Astrocyte of the spinal cord (primary cell): ENCODE data around the gene ATP6V0D1.

Source experiments
- DNase-seq: peaks from one replicate; pipeline ENCODE4 v3.0.0; 2011; ENCODE audit warnings: low read depth, low spot score
- H3K4me3 ChIP-seq: 2 replicates; pipeline ENCODE4 v1.5.1; 2011; ENCODE audit warnings: low read depth, mild to moderate bottlenecking, low read length, moderate library complexity
- CTCF ChIP-seq: IDR thresholded peaks from 2 replicates; pipeline ENCODE4 v1.5.1; 2012; ENCODE audit warnings: low read depth, mild to moderate bottlenecking, low read length, inconsistent platforms
- in situ Hi-C: cut with HindIII; loops from 2 replicates; pipeline ENCODE4 v1.10.0; 2017; ENCODE audit warnings: low sequenced_read_pairs

The ATP6V0D1 gene

GRCh38 chr16:67409631-67410030, 71.3 kb downstream of the ATP6V0D1 start:
- no peak for TF ChIP-seq CTCF
- no peak for DNase-seq
- no peak overlapping the region for H3K4me3 ChIP-seq
- in situ Hi-C loops = no loop called here

DNA sequence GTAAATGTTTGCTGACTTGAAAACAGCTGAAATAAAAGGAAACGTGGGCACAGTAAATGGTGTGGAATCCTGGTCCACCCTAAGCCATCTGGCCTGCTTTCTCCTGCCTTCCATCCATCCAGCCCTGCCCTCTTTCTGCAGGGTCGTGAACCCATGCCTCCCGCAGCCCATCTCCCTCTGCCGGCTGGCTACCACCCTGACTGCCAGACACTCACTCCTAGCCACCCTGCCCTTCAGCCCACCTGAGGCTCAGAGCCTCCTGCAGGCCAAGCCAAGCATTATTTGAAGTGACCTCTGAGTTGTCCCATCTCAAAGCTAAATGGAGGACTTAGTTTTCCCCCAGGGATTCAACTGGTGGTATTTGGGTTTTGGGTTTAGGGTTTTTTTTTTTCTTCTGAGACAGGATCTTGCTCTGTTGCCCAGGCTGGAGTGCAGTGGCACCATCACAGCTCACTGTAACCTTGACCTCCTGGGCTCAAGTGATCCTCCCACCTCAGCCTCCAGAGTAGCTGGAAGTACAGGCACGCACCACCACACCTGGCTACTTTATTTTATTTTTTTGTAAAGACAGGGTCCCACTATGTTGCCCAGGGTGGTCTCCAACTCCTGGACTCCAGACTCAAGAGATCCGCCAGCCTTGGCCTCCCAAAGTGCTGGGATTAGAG, 73.0 kb downstream of the ATP6V0D1 start:
- H3K4me3 ChIP-seq = no peak overlapping the region
- TF ChIP-seq CTCF = peak; percentile 9
- in situ Hi-C loops = no loop called here
- DNase-seq = no peak

- in situ Hi-C loops = no loop called here
- no peak for DNase-seq
- H3K4me3 ChIP-seq = no peak overlapping the region
- no peak for TF ChIP-seq CTCF
Measured at GRCh38 chr16:67407176-67407787, 73.7 kb downstream of the ATP6V0D1 start.

DNA sequence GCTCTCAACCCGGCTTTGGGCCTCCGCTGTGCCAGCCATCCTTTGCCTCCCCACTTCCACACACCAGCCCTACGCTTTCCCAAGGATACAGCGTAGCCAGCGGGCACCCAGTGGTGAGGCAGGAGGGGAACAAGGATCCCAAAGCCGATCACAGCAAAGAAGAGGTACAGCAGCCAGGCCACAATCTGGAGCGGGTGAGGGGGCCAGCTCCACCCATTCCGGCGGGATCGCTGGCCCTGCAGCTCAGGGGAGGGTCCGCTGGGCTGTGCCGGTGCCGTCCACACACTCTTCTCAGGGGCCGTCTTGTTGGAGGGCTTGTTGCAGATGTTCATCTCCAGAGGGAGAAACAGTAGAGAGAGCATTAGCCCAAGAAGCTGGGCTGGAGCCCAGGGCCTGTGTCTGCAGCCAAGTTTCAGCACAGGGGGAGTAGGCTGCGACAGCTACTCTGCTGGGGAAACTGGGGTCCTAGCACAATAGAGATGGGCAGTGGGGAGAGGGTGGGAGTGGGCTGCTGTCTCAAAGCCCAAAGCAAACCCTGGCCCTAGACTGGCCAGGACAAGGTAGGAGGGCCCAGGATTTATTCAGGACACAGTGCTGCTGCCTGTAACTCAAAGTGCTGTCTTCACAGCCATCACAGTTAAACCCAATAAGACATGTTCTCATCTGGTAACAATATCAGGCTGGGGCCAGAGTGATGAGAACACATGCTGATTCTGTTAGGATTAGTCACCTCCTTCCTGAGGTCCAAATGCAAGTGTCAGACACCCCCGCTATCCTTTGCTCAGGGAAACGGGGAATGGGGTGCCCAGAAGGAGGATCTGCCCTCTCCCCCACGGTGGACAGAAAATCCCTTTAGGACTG, 74.6 kb downstream of the ATP6V0D1 start:
- in situ Hi-C loops = no loop called here
- TF ChIP-seq CTCF = no peak
- DNase-seq = peak; percentile 84
- no peak overlapping the region for H3K4me3 ChIP-seq

DNA sequence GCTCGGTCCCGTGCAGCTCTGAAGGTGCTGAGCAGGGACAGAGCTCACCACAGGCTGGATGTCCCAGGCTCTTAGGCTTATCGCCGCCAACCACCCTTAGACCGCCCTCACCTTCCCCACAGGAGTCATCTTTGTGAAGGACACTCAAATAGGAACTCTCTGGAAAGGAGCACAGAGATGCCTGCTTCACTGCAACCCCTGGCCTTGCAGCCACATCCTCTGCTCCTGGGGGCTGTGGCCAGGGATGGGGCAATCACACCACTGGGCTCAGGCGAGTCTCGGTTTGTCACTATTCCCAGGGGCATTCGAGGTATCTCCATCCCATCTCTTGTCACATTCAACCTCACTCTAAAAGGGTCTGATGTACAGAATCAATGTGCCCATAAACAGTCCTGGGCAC, 75.6 kb downstream of the ATP6V0D1 start:
- no peak for TF ChIP-seq CTCF
- DNase-seq = no peak
- no peak overlapping the region for H3K4me3 ChIP-seq
- in situ Hi-C loops = no loop called here

DNA sequence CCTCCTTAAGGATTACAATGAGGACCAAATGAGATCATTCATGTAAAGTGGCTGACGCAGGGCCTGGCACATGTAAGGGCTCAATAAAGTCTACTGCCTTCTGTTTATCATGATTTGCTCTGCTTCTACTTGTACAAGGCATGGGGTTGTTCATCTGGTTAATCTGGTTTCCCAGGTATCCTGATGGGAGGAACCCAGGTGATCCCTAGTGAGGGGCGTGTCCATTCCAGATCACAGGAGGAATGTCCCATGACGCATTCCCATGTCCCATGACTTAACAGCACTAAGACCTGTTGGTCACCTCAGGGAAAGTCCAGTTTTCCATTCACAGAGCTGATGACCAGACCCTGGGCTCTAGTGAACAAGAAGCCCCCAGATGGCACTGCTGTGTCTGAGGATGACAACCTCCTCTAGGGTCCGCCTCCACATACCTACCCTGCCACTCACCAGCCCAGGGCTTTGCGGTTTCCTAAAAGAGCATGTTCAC, 76.2 kb downstream of the ATP6V0D1 start:
- in situ Hi-C loops = no loop called here
- no peak for DNase-seq
- H3K4me3 ChIP-seq = no peak overlapping the region
- no peak for TF ChIP-seq CTCF
